ENCODE results near the gene TFF2.

TFF2 gene

DNA sequence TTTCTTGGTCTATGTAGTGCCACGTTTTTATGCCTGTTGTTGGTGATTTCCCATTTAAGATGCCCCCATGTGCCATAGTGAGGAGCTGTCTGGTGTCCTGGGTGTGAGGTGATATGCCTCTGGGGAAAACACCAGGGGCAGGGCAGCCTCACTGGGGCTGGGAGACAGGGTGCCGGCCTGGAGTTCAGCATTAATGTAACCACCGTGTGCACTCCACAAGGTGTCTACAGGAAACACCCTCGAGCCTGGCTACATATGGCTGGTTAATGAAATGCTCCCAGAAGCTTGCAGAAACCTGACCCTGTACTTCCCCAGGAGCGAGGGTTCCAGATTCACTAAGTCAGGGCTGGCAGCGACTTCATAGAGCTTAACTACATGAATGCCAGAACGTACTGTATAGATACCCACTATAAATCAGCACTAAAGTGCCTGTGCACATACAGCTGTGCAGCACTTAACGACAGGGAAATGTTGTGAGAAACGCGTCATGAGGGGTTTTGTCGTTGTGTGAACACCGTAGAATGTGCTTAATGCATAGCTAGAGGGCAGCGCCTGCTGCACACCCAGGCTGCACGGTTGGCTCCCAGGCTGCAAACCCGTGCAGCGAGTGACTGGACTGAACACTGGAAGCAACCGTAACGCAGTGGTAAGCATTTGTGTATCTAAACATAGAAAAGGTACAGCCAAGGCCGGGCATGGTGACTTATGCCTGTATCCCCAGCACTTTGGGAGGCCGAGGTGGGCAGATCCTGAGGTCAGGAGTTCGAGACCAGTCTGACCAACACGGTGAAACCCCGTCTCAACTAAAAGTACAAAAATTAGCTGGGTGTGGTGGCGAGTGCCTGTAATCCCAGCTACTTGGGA, 10.4 kb downstream of the TFF2 start:
- H3K9ac ChIP-seq: no peak overlapping the region

DNA sequence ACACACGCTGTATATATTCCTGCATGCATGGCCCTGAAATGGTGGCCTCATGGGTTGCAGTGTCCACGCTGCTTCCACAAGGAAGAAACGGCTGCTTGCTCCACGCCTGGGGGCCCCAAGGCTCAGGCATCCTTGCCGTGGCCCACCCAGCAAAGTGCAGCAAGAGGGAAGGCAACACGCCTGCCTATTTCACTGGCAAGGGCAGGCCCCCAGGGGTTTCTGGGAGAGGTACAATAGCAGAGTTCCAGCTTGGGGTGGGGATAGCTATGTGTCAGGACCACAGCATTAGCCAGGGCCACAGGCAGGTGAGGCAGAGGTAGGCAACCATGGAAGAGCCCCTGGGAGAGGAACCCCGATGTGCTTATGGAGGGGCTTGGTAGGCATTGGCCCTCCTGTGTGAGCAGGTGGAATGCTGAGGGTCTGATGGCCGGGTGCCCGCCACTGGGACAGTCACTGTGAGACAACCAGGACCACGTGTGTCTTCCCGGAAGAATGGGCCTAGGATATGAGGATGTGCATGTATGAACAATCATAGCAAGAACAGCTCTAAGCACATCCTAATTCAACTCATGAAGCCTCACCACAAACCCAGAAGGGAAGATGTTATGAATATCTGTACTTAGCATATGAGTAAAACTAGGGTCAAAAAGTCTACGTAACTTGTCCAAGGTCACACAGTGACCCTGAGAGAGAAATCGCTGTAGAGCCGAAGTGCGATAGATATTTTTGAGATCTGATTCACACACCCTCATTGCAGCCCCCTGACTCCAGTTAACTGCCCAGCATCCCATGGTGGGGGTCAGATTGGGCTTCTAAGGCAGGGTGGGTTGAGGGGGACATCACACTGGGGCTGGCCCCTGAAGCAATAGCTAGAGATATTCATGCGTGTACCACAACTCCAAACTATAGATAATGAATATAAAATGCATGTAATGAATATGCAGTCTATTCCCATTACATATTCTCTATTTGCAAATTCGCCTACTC, 11.8 kb downstream of the TFF2 start:
- H3K4me1 ChIP-seq: no peaks in the 10 kb centered on the region
- no peaks in the 10 kb centered on the region for H3K79me2 ChIP-seq
- no peak overlapping the region for H2AFZ ChIP-seq
- no peak overlapping the region for H3K4me2 ChIP-seq (ENCODE audit: low read length)
- no peak overlapping the region for H3K27ac ChIP-seq
- no peaks in the 10 kb centered on the region for H3K27me3 ChIP-seq (ENCODE audit: control insufficient read depth, insufficient read depth, low read length)
- no peak overlapping the region for H3K9ac ChIP-seq
- H3K36me3 ChIP-seq (ENCODE audit: control insufficient read depth, insufficient read depth, low read length): no peaks in the 10 kb centered on the region
- H3K4me3 ChIP-seq (ENCODE audit: low read depth, low read length): no peak overlapping the region
- H3K9me3 ChIP-seq (ENCODE audit: control insufficient read depth, low read length): no peaks in the 10 kb centered on the region
- TF ChIP-seq, protein P1, sequence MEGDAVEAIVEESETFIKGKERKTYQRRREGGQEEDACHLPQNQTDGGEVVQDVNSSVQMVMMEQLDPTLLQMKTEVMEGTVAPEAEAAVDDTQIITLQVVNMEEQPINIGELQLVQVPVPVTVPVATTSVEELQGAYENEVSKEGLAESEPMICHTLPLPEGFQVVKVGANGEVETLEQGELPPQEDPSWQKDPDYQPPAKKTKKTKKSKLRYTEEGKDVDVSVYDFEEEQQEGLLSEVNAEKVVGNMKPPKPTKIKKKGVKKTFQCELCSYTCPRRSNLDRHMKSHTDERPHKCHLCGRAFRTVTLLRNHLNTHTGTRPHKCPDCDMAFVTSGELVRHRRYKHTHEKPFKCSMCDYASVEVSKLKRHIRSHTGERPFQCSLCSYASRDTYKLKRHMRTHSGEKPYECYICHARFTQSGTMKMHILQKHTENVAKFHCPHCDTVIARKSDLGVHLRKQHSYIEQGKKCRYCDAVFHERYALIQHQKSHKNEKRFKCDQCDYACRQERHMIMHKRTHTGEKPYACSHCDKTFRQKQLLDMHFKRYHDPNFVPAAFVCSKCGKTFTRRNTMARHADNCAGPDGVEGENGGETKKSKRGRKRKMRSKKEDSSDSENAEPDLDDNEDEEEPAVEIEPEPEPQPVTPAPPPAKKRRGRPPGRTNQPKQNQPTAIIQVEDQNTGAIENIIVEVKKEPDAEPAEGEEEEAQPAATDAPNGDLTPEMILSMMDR (IDR thresholded peaks at IDR 0.05): no peak

More for the DNA sequence above, 10.4 kb downstream of the TFF2 start:
- Histone ChIP-seq H3K4me2 (ENCODE audit: low read length) (no peak overlapping the region), H2AFZ (no peak overlapping the region), H3K4me3 (ENCODE audit: low read depth, low read length) (no peak overlapping the region), H3K79me2 (no peaks in the 10 kb centered on the region), H3K4me1 (no peaks in the 10 kb centered on the region), H3K27me3 (ENCODE audit: control insufficient read depth, insufficient read depth, low read length) (no peaks in the 10 kb centered on the region), H3K36me3 (ENCODE audit: control insufficient read depth, insufficient read depth, low read length) (no peaks in the 10 kb centered on the region), H3K27ac (no peak overlapping the region), H3K9me3 (ENCODE audit: control insufficient read depth, low read length) (no peaks in the 10 kb centered on the region)
- TF ChIP-seq, protein P1 (IDR thresholded peaks at IDR 0.05): no peak

DNA sequence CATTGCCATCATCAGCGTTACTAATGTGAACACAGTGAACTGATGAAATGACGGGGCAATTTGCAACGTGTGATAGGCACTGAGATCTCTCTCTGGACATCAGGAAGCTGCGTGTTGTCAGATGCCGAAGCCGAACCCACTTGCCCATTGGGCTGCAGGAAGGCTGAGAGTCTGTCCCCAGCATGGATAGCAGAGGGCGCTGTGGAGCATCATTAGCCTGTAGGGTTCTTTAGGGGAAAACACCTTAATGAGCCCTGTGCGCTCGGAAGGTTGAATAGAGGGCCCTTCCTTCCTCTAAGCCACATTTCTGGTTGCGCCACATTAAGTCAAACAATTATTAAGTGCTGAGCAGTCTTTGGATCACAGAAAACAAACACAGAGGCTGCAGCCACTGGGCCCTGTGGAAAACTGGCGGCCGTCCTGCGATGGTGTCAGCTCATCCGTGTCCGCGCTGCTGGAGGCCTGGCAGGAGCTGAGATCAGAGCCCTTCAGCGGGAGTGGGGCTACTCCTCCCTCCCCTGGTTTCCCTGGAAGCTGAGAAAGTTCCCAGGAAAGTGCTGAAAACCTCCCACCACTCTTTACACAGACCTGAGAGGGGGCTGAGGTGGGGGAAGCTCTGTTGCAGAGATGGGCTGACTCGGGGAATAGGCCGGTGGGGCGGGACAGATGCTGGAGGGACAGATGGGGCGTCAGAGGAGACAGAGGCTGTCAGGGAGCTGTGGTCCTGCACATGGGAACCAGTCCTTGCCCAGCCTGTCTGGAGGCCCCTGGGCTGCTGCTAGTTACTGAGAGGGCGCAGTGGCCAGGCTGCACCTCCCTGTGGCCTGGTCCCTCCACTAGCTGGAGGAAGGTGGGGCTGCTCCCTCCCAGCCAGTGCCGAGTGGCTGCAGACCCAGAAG, 12.7 kb downstream of the TFF2 start:
- Histone ChIP-seq H3K4me1 (no peaks in the 10 kb centered on the region), H3K79me2 (no peaks in the 10 kb centered on the region), H3K4me3 (ENCODE audit: low read depth, low read length) (no peak overlapping the region), H3K36me3 (ENCODE audit: control insufficient read depth, insufficient read depth, low read length) (no peaks in the 10 kb centered on the region), H2AFZ (peak overlapping the region; percentile 78), H3K27ac (no peak overlapping the region), H3K27me3 (ENCODE audit: control insufficient read depth, insufficient read depth, low read length) (no peaks in the 10 kb centered on the region), H3K9ac (no peak overlapping the region), H3K9me3 (ENCODE audit: control insufficient read depth, low read length) (no peaks in the 10 kb centered on the region), H3K4me2 (ENCODE audit: low read length) (peak overlapping the region; percentile 48)
- TF ChIP-seq, protein P1 (IDR thresholded peaks at IDR 0.05): peak; percentile 49

DNA sequence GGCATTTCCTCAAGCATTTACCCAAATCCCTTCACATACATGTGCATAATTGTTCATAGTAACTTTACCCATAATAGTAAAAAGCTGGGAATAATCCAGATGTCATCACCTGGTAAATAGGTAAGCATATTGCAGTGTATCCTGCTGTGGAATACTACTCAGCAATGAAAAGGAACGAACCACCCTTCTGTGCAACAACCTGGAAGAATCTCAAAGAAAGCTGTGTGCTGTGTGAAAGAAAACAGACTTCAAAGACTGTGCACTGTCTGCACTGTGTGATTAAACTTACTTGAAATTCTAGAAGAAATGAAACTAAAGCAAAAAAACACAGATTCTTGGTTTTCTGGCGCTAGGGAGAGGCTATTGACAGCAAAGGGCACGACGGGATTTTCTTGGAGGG, 13.5 kb downstream of the TFF2 start:
- H3K79me2 ChIP-seq: no peaks in the 10 kb centered on the region
- H3K27ac ChIP-seq: no peak overlapping the region
- H3K4me1 ChIP-seq: no peaks in the 10 kb centered on the region
- no peak overlapping the region for H3K4me2 ChIP-seq (ENCODE audit: low read length)
- TF ChIP-seq, protein P1 (IDR thresholded peaks at IDR 0.05): no peak
- H3K4me3 ChIP-seq (ENCODE audit: low read depth, low read length): no peak overlapping the region
- no peaks in the 10 kb centered on the region for H3K27me3 ChIP-seq (ENCODE audit: control insufficient read depth, insufficient read depth, low read length)
- no peaks in the 10 kb centered on the region for H3K36me3 ChIP-seq (ENCODE audit: control insufficient read depth, insufficient read depth, low read length)
- no peaks in the 10 kb centered on the region for H3K9me3 ChIP-seq (ENCODE audit: control insufficient read depth, low read length)
- no peak overlapping the region for H3K9ac ChIP-seq
- H2AFZ ChIP-seq: no peak overlapping the region
